Activated CD8-positive, alpha-beta memory T cell treated with anti-CD3 and anti-CD28 coated beads, Interleukin-2, amount 50 U/mL, for 1 hour (primary cell): Measurements from ENCODE around the gene TFPI.
"Not testable (repeated sequence)": the region's sequence is repeated elsewhere in the genome, so short reads cannot be mapped to it uniquely, and the experiment has no call there.

Source experiments
- DNase-seq: peaks from one replicate; pipeline ENCODE4 v3.0.0-alpha.2; 2020; ENCODE audit errors: extremely low read depth

The TFPI gene

DNA sequence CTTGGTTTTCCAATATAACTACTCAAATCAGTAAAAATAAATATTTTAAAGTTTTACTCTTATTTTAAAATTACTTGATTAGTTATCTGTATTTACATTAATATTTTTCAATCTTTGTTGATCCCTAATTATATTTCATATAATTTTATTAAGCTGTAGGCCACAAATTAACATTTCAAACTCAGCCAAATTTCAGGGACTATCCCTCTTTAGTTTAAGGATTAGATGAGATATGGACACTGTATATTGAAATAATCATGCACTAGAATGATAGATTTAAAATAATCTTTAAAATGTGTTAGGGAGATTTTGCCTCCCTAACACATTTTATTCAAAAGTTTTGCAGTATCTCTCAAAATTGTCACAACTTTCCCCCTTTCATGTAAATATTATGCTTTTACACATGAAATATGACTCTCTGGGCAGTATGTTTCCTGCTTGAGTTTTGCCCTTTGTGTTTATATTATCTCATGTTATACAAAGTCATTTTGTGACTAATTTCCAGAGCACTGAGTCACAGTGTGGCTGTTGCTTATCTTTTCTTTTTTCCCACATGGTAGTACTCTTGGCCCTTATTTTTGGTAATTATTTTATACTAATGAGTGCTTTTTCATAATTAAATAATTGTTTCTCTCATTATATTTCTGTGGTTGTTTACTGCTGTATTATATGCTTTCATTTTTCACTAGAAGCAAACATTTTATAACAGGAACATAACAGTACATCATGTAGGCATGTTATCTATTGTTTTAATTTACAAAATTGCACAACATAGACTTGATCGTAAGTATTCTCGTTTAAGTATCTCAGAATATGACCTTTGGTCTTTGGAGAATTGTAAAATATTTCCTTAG, 1.2 kb downstream of the TFPI start:
- no peak for DNase-seq

DNA sequence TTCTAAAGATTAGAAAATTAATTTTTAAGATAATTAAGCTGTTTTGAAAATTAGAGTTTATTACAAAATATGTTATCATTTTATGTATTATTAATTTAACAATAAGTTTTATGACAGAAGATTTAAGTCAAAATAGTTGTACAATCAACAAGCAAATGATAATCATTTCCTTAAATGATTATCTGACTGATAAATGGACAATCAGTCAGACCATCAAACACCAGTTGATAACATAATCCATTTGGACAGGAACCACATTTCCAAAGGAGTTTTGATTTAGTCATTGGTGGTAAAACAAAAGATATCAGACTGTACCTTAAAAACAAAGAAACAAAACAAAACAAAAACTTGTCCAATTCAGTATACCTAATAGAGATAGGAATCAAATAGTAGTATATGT, 1.9 kb downstream of the TFPI start:
- DNase-seq = no peak

DNA sequence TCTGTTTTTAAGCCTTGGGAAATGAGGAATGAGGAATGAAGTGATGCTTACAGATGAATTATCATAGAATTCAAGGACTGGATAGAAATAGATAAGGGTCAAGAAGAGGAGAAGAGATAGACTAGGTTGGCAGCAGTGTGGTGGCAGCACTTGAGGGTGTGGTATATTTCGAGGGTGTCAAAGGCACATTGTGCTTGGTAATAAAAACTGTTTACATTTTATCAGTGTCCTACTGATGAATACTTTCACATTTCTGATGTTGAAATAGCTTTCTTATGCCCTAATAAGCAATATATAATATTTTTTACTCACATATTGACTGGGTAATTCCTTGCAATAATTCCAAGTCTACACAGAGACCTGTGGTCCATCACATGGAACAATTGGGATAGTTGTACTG, 3.4 kb downstream of the TFPI start:
- no peak for DNase-seq

DNA sequence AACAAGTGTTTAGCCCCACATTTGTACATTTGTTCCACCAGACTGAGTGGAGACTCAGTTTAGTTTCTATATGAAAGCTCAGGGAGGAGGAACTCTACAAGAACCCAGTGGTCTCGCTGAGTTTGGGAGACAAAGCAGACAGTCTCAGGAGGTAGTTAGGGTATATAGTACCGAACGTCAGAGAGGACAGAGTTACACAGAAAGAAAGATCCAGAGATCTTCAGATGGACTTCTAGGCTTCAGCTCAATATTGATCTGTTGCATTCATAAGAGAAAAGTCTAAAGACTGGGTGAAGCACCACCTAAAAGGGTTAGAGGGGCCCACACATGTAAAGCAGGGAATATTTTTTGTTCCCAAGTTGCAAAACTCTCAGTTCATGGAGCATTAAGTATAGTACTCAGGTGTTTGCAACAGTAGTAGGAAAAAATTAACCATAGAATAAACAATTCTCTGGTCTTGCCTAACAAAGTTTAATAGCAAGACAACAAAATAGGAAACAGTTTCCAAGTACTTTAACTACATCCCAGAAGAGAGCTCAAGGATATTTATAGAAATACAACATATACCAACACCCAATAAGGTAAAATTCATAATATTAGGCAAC, 4.2 kb downstream of the TFPI start:
- no peak for DNase-seq

DNA sequence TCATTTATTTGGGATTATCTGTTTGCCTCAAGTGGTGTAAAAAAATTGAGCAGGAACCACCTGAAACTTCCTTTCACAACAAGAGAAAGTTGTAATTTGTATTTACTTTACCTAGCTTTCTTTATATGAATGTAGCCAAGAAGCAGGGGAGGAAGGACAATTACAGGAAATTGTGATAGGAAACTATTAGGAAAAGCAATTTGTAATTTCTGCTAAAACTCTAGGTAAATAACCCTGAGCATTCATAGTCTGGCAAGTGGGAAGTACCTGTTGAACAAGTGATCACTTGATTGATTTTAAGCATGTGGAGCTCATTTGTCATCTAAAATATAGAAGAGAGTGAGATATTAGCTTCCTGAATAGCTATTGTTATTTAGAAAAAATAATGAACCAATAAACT, 5.0 kb downstream of the TFPI start:
- no peak for DNase-seq

DNA sequence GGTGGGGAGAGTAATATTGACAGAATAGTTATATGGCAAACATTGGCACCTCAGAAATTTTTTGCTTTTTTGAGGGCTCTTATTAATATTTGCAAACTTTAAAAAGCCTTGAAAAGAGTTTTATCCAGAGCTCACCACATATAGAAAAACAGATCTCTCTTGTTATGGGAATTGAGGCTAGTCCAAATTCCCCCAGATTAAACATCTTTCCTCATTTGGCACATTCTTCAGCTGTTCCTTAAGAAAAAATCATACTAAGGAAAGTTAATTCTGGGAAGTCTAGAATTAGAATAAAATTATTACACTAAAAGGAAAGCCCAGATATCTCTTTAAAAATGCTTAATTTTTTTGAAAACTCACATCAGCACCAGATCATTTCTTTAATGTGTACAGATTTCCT, 5.6 kb downstream of the TFPI start:
- no peak for DNase-seq

DNA sequence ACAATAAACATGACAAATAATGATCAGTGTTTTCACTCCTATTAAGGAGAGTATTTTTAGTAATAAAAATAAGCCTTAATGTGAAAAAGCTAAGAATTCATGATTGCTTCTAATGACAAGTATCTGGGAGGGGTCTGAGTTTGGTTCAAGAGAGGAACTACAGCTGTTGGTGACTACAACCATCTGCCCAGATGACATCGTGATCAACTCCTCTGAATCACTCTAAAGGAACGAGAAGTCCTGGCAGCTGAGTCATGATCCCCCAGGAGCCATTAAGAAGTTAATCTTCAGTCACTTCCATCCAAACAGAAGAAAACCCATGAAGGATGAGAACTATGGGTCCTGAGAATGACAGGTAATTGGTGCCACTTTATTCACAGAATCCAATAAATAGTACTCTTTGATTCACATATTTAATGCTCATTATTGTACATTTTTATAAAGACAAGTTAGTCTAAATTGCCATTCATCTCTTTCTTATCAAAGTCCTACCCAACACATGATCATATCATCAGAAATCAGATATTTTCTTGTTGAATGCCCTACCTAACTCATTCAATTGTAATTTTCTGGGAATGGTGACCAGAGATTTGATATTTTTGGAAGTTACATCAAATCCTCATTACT, 6.8 kb downstream of the TFPI start:
- DNase-seq = no peak

DNA sequence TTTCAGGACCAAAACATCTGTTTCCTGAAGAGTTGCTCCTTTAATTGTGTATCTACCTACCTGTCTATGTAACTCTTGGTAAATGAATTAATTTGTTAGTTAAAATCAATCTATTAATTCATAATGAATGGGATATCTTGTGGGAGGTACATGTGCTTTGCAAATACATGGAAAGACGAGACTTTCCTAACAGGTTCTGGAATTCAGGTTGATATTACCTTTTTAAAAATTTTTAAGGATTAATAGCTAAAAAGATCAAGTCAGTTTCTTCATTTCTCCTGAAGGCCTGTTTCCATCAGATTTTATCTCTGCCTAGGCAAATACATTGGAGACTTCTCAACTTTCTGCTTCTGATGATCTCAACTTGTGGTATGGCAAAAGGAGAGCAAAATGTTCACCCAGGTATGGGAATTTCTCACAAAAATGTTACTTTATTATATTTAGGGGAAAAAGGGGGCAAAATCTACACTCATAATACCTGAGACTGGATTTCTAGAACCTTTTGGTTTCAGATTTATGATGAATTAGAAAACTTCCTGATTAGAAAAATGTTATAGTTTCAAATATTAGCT, 7.4 kb downstream of the TFPI start:
- no peak for DNase-seq

DNA sequence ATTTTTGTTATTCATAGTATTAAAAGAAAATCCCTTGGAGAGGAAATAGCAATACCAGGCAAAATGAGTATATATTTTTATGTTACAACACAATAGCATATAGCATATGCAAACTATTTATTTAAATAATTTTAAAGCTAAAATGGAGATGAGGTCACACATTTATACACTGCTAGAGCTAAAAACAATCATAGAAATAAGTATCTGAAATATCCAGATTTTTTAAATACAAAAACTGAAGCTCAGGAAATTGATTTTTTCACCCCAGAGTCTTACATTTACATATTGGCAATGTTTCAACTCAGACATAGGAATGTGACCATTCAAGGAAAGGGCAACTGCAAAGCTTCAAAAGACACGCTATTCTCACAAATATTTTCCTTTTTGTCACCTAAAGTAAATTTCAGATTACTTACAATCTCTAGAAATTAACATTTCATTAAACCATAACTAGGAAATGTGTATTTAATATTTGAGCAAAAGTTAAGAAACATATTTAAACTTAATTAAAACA, 8.9 kb downstream of the TFPI start:
- no peak for DNase-seq

DNA sequence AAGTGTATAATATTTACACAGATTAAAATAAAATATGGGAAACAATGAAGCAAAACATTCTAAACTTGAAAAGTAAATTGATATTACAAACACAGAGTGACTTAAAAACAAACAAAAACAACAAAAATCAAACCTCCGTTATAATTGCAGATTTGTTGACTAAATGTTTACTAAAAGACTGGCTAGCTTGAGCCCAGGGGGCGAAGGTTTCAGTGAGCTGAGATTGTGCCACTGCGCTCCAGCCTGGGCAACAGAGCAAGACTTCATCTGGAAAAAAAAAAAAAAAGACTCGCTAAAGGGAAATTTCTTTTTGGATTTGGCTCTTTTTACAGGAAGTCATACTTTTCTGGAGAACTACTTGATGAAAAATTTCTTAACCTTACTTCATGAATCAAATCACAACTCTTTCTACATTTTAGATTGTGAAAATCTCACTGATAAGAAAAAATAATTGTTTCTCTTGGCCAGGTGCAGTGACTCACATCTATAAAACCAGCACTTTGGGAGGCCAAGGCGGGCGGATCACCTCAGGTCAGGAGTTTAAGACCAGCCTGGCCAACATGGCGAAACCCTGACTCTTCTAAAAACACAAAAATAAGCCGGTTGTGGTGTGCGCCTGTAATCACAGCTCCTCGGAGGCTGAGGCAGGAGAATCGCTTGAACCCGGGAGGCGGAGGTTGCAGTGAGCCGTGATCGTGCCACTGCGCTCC, 9.7 kb downstream of the TFPI start:
- DNase-seq = no peak

DNA sequence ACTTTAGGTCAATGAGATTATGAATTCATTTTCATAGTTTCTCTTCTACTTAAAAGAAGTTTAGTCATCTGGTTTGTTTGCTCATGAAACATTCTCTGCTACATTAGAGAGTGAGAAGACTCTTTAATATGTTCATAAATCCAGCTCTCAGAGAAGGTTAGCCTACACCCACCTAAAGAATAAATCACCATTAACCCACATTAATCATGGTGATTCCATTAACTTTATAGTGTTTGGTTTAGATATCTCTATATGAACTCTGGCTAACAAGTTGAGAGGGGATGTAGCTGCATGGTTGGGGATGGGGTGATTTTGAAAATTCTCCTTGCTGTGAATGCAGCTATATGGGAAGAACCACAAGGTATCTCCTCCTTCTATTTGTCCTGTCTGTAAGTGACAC, 10.7 kb downstream of the TFPI start:
- no peak for DNase-seq

DNA sequence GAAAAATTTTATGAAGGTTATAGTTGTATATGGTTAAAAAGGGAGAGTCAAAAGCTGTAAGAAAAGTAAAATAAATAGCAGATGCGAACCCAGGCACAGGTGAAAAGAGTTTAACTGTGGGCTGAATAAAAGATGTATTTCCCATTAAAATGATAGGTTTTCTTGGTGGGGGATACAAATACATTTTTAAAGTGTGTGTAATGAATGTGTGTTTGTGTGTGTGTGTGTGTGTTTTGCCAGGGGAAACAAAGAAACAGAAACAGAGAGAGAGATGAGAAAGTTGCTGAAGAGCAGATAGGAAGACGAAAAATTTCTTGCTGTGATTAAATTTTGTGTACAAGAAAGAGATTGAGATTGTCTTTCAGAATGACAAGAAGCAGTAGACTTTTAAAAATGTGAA, 12.1 kb downstream of the TFPI start:
- DNase-seq = no peak

DNA sequence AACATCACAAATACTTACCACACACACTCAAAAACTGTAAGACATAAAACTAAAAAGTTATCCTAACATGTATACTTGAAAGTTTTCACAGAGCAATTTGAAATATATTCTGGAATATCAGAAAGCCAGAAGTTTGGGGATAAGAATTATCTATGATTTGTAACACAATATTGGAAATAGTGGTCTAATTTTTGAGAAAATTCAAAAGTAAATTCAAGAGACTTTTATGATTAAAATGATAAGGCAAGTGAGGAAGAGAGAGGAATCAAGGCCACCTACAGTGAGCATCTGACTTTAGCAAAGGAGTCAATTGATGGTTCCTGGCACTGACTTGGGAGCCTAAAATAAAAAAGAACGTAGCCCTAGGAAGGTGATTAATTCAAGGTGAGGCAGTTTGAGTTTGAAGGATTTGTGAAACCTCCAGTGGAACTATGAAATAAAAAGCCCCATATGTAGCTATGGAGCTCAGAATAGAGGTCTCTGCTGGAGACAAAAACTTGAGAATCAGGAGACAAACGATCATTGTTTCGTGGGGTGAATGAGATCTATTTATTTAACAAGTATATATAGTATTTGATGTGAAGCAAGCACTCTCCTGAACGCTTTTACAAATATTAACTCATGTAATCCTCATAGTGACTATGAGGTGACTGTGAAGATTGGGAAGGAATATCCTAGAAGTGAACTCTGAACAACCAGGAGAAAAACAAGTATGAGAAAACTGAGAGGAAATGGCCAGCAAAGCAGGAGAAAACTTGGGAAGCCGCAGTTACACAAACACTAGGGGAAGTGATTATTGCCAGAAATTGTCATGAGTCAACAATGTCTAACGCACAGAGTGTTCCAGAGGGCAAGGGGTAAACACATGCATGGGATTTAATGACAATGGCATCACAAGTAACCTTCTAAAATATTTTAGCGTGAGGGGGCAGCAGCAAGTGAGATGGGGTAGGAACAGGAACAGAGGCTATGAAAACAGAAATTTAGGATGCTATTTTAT, 12.8 kb downstream of the TFPI start:
- no peak for DNase-seq

DNA sequence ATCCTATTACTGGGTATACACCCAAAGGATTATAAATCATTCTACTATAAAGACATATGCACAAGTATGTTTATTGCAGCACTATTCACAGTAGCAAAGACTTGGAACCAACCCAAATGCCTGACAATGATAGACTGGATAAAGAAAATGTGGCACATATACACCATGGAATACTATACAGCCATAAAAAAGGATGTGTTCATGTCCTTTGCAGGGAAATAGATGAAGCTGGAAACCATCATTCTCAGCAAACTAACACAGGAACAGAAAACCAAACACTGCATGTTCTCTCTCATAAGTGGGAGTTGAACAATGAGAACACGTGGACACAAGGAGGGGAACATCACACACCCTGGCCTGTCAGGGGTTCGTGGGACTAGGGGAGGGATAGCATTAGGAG, 16.0 kb downstream of the TFPI start:
- DNase-seq = not testable (repeated sequence)

DNA sequence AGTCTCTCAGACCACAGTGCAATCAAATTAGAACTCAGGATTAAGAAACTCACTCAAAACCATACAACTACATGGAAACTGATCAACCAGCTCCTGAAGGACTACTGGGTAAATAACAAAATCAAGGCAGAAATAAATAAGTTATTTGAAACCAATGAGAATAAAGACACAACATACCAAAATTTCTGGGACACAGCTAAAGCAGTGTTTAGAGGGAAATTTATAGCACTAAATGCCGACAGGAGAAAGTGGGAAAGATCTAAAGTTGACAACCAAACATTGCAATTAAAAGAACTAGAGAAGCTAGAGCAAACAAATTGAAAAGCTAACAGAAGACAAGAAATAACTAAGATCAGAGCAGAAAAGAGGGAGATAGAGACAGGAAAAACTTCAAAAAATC, 18.9 kb downstream of the TFPI start:
- DNase-seq = not testable (repeated sequence)

DNA sequence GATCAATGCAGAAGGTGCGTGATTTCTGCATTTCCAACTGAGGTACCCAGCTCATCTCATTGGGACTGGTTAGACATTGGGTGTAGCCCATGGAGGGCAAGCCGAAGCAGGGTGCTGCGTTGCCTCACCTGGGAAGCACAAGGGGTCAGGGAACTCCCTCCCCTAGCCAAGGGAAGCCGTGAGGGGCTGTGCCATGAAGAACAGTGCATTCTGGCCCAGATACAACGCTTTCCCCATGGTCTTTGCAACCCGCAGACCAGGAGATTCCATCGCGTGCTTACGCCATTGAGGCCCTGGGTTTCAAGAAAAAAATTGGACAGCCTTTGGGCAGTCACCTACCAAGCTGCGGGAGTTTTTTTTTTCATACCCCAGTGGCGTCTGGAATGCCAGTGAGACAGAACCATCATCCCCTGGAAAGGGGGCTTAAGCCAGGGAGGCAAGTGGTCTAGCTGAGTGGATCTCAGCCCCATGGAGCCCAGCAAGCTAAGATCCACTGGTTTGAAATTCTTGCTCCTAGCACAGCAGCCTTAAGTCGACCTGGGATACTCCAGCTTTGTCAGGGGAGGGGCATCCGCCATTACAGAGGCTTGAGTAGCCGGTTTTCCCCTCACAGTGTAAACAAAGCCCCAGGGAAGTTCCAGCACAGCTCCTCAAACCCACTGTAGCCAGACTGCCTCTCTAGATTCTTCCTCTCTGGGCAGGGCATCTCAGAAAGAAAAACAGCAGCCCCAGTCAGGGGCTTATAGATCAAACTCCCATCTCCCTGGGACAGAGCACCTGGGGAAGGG, 21.7 kb downstream of the TFPI start:
- no peak for DNase-seq

DNA sequence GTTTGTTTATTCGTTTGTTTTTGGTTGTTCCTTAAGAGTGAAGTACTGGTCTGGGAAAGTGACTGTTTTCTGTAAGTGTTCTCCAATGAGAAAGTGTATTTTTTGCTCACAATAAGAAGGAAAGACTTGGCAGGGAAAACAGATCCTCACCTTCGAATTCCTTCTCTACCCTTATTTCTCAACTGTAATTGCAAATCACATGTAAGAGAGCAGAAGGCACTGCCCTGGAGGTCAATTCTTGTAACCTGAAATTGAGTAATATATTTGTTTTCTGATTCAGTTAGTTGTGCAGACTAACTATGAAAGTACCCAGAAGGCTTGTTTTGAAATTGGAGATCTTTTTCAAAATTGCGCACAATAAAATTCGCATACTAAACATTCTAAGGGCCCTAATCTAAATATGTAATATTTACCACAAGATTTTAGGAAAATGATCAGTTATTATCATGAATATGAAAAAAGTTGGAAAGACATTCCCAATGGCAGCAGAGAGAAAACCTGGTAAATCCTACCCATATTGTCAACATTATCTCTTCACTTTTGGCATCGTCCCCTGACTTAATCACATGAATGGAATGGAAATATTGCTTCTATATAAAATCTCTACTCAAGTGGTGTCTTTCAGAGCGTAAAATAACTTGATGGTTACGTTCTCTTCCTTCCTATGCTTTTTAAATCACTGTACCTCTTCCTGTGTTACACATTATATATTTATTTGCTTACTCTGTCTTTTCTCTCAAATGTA, 24.1 kb downstream of the TFPI start:
- no peak for DNase-seq

DNA sequence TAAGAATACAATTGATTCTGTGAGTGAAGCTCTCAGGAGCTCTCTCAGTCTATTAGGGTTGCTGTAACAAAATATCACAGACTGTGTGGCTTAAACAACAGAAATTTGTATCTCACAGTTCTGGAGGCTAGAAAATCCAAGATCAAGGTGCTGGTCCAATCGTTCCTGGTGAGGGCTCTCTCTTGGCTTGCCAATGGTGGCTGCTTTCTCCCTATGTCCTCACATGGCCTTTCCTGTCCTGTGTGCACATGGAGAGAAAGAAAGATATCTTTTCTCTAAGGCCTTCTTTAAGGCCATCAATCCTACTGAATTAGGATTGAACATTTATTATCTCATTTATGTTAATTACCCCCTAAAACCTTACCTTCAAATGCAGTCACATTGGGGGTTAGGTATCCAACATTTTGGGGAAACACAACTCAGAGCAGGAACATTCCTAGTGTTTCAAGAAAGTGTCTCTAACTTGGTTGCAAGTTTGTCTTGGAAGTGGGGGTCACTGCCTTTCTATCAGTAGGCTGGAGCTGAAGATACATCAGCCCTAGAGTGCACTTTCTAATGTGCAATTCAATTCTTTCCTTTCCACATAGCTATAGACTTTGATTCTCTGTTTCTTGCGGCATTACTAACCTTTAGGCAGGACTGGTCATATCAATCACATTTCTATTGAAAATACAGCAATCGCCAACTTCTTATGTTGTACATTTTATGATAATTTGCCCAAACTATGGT, 24.8 kb downstream of the TFPI start:
- DNase-seq = no peak
